AG08396 (cell line): ENCODE data around the gene GLP2R.
"Not testable (repeated sequence)": the region's sequence is repeated elsewhere in the genome, so short reads cannot be mapped to it uniquely, and the experiment has no call there.

Experiments used
- DNase-seq: peaks from one replicate; pipeline ENCODE4 v3.0.0; 2012; ENCODE audit warnings: low spot score, mixed read lengths

The GLP2R gene

DNA sequence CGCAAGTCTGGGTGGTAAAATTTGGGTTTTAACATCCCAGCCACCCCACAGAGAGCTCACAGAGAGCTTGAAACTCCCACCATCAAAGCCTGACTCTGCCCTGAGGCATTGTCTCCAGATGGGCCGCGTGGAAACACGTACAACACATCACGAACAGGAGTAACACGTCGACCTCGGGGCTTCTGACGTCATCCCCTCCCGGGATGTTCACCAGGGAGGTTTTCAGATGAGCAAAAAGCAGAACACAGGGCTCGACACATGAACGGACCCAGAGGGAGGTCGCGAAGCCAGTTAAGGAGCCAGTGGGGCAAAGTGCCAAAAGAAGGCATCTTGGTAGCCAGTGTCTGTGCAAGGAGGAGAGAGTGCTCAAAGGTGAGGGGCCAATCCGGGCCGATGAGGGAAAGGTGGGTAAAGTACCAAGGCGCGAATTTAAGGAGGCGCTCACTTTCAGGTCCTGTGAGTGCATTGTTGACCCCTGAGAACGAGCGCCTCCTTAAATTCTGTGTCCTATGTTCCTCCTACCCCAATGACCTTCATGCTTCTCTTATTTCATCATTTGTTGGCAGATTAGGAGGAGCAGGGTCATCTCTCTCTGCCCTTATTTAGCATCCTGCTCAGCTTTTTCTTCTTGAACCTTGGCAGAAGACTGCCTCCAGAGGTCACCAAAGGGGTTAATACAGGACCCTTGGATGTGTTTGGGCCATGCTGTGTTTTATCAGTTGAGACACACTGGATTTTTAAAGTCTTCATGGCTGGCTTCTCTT lies 73.7 kb downstream of the GLP2R start:
- DNase-seq, result no peak

DNA sequence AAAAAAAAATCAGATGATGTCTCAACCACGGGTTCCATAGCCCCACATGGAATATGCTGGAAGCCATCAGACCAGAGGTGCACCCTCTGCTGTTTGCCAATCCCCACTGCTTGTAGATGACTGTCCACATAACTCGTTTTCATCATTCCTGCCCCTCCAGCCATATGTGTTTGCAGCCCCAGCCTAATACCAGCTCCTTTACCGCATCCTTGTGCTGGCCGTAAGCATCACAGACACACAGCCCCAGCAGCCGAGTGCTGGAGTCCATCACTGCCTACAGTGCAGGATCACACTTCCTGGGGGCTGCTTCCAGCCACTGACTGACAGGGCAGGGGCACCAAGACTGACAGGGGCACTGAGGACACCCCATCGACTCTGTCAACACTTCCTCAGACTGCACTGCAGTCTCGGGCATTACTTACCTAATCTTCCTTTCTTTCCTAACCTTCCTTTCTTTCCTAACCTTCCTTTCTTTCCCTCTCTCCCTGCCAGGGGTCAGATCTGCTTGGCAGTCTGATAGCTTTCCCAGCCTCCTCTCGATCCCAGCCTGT lies 74.4 kb downstream of the GLP2R start:
- DNase-seq, result no peak

DNA sequence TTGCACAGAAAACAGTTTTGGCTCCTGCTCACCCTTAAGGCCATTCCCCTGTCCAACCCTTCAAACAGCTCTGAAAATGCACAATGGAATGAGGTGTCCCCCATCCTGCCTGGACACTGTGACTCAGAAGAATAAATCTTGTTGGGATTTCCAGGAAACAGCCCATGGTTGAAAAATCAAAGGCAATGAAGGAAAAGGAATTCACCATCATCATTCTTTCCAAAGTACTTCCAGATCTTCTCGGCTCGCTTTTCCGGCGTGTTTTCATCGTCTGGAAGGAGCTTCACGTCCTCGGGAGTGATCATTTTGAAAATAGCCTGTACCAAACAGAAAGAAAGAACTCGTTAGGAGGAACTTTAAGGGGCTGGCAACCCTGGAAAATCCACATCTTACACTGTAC lies 75.1 kb downstream of the GLP2R start:
- DNase-seq, result peak; percentile 21

DNA sequence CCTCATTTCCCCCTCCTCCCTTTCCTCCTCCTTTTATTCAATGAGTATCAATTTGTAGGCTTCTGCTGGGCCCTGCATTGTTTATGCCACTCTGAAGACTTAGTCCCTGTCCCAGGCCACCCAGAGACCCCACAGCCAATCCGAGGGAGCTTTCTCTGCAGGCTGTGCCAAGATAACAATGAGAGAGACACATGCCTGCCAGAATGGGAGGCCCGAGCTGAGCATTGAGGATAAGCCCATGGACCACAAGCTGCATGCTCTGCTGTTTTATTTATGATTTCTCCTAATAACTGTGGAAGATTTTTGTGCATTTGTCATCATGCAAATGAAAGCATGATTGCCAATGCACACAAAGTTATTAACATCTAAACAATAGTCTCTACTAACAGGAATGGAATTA lies 76.4 kb downstream of the GLP2R start:
- DNase-seq, result no peak

DNA sequence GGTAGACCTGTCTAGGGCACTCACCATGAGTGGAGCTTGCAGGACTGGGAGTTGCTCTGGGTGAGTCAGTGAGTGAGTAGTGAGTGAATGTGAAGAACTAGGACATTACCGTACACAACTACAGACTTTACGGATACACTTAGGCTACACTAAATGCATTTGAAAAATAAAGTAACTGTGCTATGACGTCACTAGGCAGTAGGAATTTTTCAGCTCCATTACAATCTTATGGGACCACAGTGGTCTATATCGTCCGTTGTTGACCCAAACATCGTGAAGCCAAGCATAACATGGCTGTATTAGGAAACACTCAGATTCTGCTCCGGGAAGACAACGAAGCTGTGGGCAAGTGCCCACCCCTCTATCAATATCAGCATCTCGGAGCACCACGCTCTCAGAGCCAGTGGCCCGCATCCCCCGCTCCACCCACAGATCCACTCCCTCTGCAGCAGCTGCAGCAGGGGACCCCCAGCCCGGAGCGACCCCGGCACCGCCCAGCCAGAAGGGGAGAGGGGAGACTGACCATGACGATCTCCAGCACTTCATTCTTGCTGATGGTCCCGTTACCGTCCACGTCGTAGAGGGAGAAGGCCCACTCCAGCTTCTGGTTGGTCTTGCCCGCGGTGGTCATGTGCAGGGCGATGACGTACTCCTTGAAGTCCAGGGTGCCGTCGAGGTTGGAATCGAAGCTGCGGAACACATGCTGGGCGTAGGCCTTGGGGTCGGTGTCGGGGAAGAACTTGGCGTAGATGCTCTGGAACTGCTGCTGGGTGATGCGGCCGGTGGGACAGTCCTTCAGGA lies 78.8 kb downstream of the GLP2R start:
- DNase-seq, result no peak

DNA sequence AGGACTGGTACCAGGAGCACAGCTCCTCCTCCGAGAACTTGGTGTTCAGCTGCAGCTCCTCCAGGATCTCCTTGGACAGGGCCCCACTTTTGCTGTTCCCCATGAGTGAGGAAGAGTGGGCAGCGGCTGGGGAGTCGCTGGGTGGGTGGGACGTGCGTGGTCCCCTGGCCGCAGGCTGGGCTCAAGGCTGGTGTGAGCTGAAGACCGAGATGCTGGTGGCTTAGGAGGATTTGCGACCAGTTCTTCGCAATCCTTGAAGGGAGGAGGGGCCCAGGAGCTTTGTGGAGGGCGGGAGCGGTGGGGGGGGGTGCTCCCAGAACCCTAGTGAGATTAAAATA lies 79.3 kb downstream of the GLP2R start, which contains the start of gene RCVRN:
TSS of gene RCVRN (minus strand) at position 194 of the 338 bp plus-strand sequence. CDS start at position 103, 91 bp downstream.
- no peak for DNase-seq

DNA sequence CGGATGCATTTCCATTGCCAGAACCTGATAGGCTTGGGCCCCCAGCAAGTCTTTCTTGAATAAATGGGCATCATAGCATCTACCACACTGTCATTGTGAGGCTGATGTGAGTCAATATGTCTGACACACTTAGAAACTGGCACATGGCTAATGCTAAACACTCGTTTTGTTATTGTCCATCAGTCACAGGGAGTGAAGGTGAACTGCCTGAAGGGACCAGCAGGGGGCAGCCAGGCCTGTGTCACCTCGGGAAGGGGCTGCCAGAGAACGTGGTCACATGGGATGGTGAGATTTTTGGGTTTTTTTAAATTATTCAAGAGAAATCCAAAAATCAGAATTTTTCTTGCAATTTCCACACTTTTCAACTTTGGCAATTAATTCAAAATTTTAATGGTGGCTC lies 80.2 kb downstream of the GLP2R start:
- peak; percentile 27 for DNase-seq

DNA sequence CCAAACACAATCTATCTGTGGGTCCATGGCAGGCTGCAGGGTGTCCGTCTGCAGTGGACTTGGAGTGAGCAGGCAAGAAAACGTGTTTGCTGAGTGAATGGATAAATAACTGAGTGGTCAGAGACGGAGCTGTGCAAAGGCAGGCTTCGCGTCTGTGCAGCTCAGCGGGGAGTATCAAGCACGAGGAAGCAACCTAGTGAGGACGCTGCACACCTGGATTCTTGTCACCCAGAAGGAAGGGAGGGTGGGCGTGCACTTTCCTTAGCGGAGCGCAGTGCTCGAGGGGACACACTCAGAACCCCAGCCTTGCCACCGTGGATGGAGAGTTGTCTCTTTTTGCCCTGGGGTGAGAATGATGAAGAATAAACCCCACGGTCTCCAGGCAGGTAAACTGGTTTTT lies 80.9 kb downstream of the GLP2R start:
- DNase-seq, result no peak

DNA sequence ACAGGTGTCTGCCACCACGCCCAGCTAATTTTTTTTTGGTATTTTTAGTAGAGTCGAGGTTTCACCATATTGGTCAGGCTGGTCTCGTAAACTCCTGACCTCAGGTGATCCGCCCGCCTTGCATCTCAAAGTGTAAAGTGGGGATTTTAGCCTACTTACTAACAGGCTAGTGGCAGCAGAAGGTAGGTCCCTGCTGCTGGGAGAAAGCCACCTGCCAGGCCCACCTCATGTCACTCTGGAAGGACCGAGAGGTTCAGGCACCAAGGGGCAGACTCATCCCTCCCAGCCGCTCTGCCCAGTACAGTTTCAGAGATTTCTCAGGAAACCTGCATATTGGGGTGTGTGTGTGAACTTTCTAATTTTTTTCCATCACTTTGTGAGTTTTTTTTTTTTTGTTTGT lies 81.4 kb downstream of the GLP2R start:
- no peak for DNase-seq

DNA sequence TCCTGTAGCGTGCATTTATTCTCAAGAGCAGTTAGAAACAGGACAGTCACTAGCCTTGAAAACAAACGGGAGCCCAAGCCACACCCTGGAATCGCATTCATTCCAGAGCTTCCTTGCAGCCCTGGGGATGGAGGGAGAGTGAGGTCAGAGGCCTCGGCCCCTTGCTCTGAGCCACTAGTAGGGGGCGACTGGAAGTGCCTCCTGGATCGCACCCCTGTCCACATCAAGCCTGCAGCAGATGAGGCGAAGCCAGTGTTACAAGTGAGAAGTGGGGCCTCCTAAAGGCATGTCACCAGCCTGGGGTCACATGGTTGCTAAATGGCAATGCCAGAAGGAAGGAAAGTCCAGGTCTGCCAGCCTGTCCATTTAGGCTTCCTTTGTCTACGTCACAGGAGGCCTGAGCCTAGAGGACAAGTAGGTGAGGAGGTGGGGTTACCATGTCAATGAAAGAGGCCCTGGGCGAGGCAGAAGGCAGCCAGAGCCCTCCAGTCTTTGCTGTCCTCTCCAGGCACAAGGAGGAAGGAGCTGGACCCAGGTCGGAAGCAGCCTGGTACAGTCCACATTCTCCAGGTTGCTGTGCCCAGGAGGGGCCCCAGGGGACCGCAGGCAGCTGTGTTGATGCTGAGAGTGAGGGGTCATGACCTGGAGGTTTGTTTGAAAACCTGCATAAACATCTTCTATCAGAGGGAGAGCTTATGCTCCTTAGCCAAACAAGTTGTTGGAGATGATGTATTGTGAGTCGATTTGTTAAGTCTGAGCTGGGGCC lies 82.3 kb downstream of the GLP2R start:
- DNase-seq, result no peak

DNA sequence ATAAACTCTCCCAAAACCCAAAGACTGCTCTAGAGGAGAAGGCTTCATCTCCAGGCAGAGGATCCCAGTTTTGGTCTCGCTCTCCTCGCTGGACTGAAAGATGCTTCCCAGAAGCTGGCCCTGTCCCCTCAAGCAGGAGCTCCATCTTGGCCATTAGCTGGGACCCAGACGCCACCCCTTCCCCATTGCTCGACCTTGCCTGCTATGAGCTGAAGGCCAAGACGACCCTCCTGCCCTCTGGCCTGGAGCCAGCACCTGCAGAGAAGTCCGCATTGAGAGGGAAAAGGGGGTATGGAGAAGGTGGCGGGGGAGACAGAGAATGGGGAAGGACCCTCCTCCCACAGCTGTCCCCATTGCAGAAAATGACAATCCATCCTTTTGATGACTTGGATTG lies 82.9 kb downstream of the GLP2R start:
- DNase-seq, result no peak

DNA sequence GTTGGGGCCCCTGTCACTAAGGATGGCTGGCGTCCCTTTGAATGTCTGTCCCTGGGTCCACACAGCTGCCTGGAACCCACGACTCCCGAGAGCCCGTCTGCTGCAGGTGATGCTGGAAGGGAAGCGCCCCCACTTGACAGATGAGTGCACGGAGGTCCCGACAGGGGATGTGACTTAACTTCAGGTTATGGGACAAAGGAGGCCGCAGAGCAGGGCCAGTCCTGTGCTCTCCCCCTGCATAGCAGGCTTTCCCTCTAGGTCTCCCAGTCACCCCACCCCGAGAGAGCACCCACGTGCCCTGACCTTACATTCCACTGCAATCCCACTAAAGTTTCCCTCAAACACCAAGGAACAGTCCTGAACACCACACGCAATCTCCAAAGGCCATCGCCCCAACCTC lies 85.4 kb downstream of the GLP2R start:
- no peak for DNase-seq

DNA sequence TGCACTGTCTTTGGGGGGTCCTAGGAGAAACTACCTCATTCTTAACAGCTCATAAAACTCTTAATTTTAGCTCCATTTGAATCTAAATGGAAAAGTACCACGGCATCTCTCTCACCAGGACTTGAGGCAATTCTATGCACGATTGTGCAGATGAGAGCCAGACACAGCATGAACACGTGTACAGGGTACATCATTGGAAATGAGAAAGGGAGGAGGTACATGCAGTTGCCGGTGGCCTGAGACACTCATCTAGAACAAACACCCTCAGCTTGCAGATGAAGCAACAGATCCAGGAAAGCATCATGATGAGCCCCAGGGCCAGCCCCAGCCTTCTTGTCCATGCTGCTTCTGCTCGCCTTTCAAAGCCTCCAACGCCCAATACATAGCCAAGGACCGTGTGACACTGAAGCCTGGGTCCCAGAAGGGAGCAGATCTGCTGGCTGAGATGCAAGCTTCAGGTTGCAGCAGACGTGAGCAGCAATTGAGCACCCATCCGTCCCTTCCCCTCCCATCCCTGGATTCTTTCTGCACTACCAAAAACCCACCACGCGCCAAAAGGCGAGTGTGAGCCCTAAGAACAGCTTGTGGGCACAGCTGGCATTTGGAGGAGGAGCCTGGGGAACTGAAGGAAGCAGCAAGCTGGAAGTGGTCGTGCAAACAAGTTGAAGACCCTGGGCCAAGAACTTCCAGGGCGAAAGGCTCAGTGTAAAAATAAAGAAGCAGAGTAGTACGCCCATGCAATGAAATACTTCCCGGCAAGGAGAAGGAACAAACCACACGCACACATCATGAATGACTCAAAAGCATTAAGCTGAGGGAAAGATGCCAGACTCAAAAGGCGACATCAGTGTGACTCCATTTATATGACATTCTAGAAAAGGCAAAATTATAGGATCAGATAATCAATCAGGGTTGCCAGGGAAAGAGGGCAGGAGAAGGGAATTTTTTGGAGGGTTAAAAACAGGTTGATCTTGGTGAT lies 86.7 kb downstream of the GLP2R start:
- DNase-seq, result no peak

DNA sequence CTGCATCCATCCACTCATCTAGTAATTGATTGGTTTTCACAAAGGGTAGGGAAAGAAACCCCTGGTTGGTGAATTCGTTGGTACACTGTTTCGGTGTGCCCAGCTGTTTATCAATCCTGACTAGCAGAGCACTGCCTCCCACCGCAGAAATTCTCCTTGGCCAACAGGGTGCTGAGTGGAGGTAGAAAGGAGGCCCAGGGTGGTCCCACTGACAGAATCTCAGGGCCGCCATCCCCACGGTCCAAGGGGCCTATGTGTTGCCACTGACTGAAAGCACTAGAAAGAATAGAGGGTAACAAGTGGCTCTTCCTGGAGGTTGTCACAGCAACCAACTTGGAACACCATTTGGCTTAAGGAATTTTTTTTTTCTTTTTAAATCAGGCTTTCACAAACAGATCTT lies 87.8 kb downstream of the GLP2R start:
- DNase-seq, result no peak

DNA sequence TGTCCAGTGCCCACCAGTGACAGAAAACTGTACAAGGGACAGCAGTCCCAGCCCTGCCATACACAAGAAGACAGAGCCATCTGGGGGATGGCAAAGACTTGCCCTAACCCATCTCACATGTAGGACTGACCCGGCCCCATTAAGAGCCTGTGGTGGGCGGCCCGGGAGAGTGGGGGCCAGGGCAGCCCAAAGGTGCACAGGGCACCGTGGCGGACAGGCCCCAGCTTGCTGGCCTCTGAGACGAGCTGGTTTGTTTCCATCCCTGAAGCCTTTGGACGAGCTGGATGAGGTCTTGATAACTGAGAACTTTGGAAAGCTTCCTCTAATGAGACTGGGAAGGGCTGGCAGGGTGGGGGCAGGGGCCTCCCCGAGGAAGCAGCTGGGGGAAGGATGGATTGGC lies 90.4 kb downstream of the GLP2R start:
- no peak for DNase-seq

DNA sequence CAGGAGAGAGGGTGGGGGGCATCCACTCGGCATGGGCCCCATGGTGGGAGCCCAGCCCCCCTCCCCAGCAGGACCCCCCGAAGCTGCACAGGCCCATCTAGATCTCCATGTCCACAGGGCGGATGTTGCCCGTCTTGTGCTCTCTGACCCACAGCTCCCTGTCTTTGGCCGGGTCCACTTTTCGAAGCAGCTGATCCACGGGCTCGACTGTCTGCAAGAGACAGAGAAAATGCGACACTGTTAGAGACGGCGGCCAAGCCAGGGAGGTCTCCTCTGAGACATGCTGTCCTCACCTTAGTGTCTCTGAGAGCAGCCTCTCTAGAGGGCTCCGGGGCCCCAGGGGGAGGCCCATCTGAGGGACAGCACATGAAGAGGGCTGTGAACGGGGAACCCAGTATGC lies 91.4 kb downstream of the GLP2R start:
- no peak for DNase-seq

DNA sequence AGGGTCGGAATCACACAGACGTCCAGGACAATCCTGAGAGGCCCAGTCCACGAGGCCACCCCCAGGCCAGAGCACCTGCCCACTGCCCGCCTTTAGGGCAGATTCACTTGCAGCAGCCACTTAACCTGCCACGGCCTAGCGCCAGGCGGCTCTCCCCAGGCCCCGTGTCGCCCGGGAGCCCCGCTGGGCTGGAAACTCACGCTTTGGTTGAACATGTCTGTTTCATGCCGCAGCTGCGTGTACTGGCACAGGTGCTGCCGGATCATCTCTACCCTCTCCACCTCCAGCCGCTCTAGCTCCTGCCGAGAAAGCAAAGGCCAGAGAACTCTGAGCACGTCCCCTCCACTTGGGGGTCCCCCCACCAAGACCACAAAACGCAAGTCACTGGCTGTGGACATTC lies 92.1 kb downstream of the GLP2R start:
- DNase-seq, result no peak

DNA sequence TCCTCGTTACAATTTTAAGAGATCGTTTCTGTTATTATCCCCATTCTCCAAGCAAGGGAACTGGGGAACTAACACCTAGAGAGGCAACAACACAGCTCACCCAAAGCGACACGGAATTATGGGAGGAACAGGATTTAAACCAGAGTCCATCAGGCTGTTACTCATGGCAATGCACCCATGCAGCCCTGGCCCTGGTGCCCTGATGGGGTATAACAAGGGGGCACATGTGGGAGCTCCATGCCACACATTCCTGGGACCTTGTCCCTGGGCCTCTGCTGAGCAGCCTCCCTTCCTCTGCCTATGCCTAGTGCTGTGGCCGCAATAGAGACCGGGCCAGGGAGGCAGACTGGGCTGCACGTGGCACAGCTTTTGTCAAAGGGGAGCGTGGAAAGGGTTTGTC lies 92.6 kb downstream of the GLP2R start:
- DNase-seq, result no peak

DNA sequence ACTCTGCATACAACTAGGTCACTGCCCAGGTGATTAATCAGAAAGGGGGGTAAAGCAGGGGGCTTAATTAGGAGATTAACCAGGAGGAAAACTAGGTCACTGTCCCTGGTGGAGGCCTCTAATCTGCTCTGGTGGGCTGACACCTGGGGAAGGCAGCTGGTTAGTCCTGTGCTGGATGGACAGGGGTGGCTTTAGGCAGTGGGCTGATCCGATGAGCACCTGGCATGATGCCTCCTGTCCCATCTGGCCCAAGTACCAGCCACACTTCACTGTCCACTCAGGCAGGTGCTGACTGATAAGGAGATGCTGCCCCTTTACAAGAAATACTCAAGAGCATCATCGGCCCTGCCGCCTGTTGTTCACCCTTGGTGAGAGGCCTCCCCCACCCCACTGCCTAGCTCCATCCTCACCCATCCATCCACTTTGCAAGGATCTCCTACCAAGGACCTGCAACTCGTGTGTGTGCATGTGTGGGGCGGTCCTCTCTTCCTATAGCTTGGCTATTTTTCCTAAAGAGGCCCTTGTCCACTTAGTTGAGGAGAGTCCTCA lies 93.2 kb downstream of the GLP2R start:
- no peak for DNase-seq

DNA sequence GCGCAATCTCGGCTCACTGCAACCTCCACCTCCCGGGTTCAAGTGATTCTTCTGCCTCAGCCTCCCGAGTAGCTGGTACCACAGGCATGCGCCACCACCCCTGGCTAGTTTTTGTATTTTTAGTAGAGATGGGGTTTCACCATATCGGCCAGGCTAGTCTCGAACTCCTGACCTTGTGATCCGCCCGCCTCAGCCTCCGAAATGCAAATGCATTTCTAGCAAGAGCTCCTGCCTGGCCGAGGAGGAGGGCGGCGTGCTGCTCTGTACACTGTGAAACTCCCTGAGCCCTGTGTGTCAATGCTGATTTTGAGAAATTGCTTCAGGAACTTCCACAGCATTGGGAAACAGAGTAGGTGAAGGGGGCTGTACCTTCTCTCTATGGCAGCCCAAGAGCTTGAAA lies 95.5 kb downstream of the GLP2R start:
- DNase-seq, result not testable (repeated sequence)
